HK-2 (cell line): ENCODE measurements around the gene TTR.

Experiments
- DNase-seq: peaks from one replicate; pipeline ENCODE4 v3.0.0-alpha.2; 2018; ENCODE audit not compliant: unreplicated experiment

TTR gene

DNA sequence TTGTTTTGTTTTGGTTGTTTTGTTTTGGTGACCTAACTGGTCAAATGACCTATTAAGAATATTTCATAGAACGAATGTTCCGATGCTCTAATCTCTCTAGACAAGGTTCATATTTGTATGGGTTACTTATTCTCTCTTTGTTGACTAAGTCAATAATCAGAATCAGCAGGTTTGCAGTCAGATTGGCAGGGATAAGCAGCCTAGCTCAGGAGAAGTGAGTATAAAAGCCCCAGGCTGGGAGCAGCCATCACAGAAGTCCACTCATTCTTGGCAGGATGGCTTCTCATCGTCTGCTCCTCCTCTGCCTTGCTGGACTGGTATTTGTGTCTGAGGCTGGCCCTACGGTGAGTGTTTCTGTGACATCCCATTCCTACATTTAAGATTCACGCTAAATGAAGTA is at the start of gene TTR:
Gene TTR, plus strand, starts transcription at position 250 of the 400 bp plus-strand sequence. Its CDS starts 26 bp downstream, at position 276.
- DNase-seq: no peak

DNA sequence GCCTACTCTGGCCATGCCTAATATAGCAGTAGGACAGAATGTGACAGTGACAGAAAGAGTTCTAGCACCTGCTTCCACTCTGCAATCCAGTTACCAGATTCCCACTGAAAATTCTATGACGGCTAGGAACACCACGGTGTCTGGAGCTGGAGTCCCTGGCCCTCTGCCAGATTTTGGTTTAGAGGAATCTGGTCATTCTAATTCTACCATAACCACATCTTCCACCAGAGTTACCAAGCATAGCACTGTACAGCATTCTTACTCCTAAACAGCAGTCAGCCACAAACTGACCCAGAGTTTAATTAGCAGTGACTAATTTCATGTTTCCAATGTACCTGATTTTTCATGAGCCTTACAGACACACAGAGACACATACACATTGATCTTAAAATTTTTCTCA is 45.2 kb upstream of the TTR start:
- DNase-seq: peak; percentile 24

DNA sequence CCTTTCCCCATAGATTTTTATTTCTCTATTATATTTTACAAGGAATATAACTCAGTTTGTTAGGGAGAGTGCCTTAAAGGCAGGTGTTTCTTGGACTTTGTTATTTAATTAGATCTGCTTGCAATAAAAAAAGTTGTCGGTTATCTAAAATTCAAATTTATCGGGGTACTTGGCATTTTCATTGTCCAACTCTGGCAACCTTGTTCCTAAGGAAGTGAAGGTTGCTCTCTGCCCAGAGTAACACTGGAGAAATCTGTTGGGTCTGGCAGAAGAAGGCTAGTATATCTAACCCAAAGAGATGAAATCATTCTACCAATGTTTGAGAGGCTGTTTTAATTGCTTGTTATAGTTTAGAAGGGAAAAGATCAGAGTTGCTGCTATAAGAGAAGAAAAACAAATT is 42.8 kb upstream of the TTR start:
- no peak for DNase-seq

DNA sequence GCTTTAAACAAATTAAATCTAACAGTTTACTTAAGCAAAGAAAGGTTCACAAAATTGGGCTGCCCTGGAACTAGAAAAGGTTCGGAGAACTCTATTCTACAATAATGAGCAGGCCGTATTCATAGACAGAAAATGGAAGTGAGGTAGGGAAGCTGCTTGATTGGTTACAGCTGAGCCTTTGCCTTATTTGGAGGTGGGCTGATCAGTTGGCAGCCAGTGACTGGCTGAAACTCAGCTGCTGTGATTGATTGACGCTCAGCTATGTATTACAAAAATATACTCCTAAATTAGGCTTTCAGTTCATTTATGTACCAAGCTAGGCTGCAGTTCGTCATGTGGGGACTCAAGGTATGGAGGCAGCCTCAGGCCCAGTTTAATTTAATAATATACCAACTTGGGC is 42.3 kb upstream of the TTR start:
- DNase-seq: no peak

DNA sequence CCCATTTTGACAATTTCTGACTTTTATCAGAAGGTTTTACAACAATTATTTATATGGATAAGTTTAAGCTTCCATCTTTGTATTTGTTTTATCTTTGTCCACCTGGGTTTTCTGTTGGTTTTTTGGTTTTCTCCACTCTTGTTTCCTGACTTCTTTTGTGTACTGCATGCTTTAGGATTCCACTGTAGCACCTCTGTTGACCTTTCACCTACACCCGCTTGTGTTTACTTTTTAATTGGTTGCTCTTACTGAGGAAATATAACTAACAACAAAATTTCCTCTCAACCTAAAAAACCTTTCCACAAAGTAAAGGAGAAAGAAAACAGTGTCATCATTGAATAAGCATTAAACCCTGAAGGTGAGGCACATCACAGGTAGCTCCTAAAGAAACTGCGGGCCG is 39.8 kb upstream of the TTR start:
- no peak for DNase-seq

DNA sequence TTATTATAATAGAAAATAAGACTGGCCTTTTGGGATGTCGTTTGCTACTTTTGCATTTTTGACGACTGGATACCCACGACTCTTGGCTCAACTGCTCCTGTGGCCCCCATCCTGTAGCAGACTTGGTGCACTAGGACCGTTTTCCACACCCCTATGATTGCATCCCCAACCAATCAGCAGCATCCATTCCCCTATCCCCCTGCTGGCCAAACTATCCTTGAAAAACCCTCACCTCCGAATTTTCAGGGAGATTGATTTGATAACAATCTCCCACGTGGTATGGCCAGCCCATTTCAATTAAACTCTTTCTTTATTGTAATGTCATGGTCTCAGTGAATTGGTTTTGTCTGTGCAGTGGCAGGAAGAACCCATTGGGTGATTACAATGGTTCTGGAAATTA is 37.9 kb upstream of the TTR start:
- no peak for DNase-seq

DNA sequence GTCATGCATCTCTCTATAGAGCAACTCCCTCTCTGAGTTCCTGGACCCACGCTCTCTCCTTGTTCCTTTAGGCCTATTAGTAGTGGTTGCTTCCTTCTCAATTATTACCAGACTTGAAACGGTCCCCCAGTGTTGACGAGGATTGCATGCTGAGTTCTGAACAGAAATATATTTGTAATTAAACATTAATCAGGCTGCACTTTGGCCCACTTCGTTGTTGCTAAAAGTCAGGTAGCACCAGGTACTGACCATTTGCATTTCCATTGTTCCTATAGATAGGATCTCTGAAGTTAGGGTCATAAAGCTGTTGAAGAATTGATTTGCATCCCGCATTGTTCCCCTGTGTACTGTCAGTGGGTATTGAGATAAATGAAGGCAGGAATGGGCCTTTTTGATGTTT is 36.9 kb upstream of the TTR start:
- no peak for DNase-seq

DNA sequence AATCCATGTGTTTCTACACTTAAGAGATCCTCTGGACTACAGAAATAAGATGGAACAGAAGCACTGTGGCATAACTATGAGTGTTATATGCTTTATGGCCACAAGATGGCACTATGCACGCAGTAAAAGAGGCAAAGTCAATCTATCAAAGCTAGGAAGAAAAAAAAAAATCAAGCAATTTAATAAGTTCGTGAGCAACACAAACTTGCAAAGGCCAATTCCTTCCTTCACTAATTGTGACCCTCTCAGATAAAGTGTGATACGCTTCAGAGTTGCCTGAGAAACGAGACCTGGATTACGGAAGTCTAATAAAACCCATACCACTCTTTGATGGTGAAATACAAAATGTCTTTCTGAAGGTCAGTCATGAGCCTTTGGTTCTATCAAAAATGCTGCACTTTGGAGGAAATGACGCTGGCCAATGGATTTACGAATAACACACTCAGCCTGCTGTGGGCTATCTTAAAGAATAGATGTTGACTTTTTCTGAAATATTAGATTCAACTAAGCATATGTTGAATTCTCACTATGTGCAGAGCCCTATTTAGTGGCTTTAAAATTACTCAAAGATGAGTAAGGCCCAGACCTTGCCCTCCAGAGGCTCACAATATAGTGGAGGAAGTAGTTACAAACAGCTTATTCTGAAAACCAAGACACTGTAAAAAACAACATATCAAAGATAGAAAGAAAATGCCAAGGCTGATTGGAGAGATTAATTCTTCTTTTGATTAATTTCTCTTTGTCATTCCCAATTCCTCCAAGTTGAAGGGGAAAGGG is 35.5 kb upstream of the TTR start:
- DNase-seq: peak; percentile 18

DNA sequence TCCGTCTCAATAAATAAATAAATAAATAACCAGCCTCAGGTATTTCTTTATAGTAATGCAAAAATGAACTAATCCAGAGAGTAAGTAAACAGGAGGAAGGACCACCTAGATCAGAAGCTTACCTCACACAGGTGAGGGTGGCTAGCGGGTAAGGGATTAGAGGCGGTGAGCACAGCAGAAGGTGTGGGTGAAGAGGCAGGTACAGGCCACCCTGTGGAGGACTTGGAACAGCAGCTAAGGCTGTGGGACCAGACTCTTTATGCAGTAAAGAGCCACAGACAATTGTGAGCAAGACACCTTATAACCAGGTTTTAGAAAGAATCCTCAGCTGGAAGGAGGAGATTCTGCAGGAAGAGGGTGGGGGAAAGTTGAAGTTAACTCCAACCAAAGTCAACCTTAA is 34.2 kb upstream of the TTR start:
- no peak for DNase-seq

DNA sequence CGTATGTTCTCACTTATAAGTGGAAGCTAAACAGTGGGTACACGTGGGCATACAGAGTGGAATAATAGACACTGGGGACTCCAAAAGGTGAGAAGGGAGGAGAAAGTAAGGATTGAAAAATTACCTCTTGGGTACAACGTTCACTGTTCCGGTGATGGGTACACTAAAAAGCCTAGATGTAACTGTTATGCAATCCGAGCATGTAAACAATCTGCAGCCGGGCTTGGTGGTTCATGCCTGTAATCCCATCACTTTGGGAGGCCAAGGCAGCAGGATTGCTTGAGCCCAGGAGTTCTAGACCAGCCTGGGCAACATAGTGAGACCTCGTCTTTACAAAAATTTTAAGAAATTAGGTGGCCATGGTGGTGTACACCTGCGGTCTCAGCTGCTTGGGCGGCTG is 33.1 kb upstream of the TTR start:
- DNase-seq: no peak

DNA sequence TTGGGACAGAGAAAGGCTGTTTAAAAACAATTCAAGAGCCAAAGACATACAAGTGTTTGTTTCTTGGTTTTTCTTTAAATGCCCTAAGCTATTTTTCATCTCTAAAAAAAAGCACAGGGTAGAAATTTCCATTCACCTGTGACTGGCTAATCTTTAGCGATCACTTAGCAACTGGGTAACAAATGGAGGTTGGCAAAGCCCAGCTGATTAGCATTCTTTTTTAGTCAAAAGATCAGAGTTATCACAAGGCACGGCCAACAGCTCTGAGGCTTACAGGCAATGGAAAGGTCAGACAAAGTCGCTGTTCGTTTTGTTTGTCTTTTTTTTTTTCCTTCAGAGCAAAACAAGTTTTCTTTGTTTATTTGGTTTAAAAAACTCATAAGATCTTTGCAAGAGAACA is 29.0 kb upstream of the TTR start:
- no peak for DNase-seq

DNA sequence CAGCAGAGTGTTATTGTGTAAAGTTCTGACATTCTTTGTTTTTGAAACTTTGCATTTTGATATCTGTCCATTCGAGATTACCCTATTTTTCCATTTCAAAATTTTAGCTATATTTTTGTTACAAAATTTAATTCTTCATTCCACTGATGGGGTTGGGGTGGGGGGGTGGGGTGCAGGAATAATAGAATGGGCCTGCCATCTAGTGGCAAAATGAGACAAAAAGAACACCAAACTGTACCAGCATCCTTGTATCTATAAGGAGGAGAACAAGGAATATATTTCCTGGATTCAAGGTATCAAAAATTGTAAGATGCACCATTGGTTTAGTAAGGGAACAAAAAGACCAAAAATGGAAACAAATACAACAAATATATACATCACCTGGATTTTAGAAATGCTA is 27.9 kb upstream of the TTR start:
- DNase-seq: no peak

DNA sequence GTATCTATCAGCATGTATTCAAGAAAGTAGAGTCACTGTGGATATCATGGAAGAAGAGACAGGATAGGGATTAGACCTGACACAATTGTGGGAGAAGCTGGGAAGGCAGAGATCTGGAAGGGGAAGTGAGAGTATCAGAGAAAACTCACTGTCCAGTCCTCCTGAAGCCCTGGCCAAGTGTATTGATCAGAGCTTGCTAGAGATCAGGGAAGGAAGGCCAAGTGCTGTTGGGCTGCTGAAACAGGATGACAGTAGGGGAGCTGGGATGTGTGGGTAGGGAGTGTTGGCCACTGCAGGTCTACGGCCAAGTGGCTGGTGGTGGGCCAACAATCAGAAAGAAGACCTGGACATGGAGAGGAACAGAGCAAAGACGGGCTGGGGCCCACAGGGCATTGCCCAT is 26.3 kb upstream of the TTR start:
- no peak for DNase-seq

DNA sequence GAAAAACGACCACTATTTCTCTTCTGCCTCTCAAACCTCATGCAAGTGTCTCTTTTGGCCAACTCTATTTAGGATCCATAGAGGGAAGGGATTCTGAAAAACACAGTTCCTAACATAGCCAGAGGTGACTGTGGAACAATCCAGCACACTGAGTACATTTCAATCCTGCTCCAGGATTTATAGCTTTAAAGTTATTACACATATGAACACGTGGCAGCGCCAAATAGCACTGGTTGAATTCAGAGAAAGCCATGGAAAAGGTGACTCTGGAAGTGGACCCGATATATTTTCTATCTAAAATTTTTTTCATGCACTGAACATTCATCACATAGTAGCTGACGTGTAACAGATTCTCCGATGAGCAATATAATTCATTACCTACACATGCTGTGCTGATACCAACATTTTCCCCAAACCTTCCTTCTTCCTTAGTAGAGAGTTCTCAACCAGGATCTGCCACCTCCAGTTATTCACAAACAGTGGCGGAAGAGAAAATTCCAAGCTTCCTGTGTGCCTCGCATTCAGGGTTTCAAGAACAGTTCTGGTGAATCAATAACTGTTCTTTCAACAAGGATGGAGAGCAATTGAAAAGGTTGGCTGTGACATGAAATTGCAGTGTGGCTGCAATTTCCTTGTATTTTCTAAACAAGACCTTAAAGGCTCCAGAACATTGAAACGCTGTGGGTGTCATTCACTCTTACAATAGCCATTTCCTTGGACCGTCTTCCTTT is 25.7 kb upstream of the TTR start:
- DNase-seq: no peak

DNA sequence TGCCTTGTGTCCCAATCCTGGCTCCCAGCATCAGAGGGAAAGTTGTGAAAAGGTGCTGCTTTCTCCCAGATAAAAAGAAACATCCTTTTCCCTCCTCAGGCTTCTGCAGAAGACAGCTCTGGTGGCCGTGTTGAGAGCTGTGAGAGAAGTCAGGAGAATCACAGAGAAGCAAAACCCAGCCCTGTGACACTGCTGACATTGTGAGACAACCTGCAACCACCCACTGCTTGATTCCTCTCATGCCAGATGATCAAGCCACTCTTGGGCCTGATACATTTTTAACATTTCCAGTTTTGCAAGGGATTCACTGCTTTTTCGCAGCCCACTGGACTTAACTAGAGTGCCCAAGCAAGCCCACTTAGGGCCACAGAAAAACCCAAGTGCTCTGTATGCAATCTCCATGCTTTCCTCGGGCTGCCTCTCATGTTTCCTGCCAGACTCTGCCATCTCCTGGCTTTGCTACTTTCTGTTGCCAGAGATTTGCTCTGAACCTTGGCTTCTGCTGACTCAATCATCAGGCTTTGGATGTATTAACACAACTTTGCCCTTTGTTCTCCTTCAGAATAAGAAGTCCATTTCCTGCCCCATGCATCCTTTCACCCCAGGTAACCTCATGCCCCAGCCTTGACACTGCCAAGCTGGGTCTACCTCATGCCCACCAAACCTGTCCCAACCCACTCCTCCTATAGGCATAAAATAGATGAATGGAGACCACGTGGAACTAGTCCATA is 24.9 kb upstream of the TTR start:
- no peak for DNase-seq

DNA sequence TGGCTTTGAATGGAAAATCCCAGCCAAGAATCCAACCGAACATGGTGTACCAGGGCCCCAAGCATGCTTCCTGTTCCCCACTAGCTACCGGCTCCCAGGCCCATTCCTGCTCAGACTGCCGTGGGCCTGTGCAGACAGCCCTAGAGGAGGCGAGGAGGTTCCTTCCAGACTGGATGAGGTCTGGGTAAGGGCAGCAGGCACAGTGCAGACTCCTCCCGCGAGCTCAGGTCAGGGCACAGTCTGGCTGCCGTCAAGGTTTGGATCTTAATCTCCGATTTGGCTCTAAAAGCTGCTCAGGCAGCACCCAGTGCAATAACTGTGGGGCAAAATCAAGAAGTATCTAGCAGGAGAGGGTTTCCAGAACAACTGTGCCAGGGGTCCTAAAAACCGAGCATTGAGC is 19.3 kb upstream of the TTR start:
- no peak for DNase-seq

DNA sequence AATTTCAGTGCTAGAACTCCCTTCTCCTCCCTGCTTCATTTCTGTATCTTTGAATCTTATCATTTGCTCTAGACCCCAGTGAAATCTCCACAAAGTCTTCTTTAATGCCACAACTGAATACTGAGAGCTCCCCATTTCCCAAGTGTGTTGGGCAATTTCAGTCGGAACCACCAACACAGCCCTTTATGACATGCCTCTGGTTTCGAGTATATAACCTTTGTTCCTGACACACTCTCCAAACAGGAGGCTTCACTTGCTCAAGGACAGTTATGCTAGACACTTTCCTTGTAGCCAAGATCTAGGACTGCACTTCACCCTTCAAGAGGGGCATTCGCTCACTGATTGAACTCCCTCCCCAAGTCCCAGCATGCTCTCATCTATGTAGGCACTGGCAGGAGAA is 18.6 kb upstream of the TTR start:
- no peak for DNase-seq

DNA sequence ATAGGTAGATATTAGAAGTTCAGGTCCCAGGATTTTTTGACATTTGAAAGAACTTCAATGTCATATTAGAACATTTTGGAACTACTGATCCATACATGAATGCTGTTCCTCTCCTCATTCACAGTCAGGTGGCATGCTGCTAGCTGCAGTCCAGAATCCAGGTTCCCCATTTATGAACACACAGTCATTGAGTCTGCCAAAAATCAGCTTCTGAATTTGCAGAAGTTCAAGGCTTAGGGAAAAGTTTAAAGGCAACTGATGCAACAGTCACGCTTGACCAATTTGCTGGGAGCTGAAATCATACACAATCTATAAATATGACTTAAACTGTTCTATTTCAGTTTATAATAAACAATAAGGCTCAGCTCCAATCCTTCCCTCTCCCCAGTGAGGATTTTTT is 17.3 kb upstream of the TTR start:
- no peak for DNase-seq

DNA sequence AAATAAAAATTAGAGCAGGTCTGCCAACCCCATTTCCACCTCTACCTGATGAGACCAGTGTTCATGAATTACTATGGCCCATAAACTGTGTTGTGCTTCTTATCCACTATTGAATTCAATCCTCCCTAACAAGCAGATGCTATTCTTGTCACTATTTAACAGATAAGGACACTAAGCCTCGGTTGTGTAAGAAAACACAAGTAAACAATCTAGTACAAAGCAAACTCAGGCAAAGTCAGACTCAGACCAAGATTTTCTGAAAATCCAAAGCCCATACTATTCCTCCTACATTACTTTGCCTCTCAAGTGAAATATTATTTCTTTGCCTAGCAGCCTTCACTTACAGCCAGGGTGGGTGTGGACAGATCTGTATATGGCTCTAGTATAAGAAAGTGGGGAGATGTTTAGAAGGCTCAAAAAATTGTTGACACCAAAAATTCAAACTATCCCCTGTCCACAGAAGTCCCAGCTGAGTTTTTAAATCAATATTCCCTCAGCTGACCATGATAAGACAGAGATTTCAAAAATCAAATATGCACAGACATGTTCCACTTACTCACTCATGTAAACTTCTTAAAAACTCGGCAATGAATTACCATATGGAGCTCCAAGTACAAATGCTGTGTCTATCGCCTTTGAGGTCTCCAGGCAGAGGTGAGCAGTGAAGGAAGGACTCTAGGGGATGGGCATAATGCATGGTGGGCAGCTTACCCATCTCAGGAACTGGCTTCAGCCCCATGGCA is 16.0 kb upstream of the TTR start:
- DNase-seq: no peak

DNA sequence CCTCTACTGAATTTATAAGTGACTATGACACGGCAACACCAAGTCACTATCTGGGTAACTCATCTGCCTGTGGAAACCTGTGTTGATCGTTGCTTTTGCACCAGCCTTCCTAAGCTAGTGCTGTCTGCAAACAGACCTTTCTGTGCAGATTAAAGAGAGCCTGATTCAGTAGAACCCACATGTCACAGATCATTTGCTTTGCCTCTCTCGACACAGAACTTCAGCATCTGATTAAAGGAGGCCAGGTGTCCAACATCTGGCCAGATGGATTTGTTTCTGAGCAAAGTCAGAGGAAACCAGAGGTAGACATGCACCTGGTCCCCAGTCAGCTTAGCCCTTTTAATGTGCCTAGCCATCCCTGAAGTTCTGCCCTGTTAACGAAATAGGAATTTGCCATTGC is 15.0 kb upstream of the TTR start:
- no peak for DNase-seq

DNA sequence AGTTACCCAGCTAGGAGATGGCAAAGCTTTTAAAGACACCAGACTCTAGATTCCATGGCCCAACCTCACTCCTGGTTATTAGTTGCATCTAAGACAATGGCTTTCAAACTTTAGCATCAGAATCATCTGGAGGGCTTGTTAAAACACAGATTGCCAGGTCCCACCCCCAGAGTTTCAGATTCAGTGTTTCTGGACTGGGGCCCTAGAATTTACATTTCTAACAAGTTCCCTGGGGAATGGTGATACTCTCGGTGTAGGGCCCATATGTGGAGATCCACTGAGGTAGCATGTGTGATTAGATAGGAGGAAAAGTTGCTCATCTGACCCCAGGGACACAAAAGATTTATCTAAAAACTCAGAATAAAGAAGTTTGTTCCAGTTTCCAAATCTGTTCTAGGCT is 14.5 kb upstream of the TTR start:
- no peak for DNase-seq

DNA sequence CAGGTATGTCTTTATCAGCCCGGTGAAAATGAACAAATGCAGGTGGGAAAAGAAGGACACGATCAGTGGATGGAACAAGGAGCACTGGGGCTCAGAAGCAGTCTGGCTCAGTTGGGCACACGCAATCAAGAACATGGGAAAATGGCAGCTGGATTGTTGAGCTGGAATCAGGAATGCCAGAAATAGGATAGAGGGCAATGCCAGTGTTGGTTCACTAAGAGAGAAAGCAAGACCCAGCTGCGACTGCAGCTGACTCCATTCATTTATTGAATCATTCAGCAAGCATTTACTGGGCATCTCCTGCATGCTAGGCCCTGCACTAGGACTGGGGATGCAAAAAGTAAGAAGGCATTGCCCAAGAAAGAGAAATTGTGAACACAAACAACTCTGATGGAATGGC is 13.6 kb upstream of the TTR start:
- no peak for DNase-seq
